GM19372 (cell line): ENCODE results near the gene TRAF1.

Experiments
- ATAC-seq: cut with Tn5 transposase; IDR thresholded peaks from one replicate; pipeline ENCODE4 v1.9.1; 2021; ENCODE audit warnings: mild to moderate bottlenecking, low read depth, moderate library complexity; ENCODE audit not compliant: unreplicated experiment

Gene TRAF1

DNA sequence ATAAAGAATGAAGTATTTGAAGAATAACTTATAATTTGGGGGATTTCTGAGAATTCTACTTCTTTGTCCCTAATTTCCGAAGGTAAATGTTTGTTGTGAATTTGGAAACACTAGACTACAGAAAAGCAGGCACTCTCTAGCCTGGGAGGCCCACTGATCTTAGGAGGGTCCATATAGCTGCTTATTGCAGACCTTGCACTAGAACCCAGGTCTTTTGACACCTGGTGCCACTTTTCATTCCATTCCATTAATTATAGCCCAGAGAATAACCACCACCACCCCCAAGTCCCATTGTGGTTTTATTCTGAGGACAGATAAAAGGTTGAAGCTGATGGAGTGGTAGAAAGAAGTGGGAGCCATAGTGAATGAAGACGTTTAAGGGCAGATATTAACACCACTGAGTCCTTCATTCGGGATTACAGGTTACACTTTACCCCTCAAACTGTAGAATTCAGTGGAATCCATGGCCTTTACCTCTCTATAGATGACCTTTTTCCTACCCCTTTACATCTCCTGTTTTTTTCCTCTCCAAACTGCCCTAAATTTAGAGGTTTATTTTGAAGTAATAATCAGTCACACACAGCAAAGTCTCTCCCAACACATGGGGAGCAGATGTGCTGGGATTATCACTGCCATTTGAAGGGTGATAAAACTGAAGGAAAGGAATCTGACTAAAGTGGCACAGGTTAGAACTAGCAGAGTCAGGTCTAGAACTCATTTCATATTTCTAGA lies 71.8 kb downstream of the TRAF1 start:
- no peak for ATAC-seq

DNA sequence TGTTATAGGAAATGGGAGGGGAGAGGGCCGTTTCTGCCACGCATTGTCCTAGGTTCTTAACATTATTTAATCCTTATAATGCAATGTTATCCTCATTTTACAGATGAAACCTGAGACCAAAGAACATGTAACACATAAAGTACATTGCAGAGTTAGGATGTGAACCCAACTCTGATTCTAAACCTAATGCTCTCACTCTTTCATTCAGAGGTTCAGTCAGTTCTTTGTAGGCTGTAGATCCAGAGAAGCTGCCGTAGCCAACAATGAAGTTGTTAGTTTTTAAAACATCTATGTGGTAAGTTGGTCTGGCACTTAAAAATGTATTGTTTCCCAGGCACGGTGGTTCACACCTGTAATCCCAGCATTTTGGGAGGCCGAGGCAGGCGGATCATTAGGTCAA lies 73.4 kb downstream of the TRAF1 start:
- ATAC-seq, result no peak
